ENCODE results near the gene GFOD2.
"Not testable (repeated sequence)": the region's sequence is repeated elsewhere in the genome, so short reads cannot be mapped to it uniquely, and the experiment has no call there.

GFOD2 gene

GRCh38 chr16:67719048-67719777 lies at the start of gene GFOD2:
TSS of gene GFOD2 (minus strand) at chr16:67719316. CDS start at chr16:67685715, 33,601 bp downstream.
- DNase-seq: peak; percentile 95

DNA sequence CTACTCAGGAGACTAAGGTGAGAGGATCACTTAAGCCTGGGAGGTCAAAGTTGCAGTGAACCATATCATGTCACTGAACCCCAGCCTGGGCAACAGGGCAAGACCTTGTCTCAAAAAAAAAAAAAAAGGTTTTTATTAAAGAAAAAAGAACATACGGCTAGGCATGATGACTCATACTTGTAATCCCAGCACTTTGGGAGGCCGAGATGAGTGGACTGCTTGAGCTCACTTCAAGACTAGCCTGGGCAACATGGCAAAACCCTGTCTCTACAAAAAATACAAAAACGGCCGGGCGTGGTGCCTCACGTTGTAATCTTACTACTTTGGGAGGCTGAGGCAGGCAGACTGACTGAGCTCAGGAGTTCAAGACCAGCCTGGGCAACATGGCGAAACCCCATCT lies 48.8 kb upstream of the GFOD2 start:
- DNase-seq: no peak

GRCh38 chr16:67766291-67766690 lies 47.2 kb upstream of the GFOD2 start:
- no peak for DNase-seq

GRCh38 chr16:67764158-67764667 lies 45.1 kb upstream of the GFOD2 start:
- DNase-seq: no peak

GRCh38 chr16:67763066-67763465 lies 44.0 kb upstream of the GFOD2 start:
- no peak for DNase-seq

DNA sequence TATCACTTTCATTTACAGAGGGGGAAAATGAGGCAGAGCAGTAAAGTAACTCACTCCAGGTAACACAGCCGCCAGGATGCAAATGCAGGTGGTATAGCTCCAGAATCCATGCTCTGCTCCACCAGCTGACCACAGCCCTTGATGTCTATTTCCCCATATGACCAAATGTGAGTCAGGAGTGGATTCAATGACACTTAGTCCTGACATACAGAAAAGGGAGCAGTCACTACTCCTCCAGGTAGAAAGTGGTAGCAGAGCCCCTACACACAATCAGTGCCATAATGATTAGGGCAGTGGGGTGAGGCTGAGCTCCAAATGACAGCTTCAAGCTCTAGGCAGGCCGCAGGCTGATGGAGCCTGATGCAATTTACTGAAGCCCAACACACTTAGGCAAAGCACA lies 43.3 kb upstream of the GFOD2 start:
- DNase-seq: no peak

- DNase-seq: no peak
Measured at GRCh38 chr16:67761924-67762323, 42.8 kb upstream of the GFOD2 start.

DNA sequence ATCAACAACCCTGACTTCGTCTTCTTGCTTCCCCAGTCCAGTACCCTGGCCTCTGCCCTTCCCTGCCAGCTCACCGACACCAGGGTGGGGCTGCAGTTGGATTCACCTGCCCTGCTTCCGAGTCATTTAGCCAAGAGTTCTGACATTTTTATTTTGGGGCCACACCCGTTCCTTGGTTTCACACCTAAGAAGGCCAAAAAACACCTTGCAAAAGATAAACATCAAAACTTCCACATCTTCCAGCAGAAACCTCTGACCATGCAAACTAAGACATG lies 41.8 kb upstream of the GFOD2 start:
- no peak for DNase-seq

DNA sequence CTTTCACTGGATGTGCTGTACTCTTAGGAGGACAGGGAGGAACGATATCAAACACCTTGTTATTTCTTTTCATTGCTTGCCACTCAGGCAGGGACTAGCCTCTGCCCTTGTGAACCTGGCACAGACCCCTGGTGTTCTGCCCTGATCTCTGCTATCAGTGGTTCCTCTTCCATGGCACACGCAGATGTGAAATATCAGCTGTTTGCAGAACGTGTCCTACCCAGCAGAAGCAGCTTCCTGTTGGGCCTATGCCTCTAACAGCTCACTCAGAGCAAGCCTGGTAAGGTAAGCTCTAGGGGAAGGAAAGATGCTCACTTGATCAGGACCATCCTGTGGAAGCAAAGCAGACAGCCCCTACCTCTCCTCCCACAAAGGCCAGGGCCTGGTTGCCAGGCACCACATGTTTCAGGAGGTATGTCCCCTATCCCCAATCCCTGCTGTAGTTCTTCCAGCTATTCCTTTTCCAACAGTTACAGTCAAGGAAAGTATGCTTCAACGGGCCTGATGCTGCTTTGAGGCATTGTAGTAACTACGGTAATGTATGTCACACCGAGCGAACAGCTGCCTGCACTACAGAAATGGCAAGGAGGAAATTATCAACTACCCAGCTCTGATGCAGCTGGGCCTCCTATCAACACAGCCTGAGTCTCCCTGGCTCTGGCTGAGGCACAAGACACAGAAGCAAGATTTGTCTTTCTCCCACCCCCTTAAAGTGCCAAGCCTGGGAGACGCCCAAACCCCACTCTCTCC lies 41.3 kb upstream of the GFOD2 start:
- DNase-seq: no peak

- DNase-seq: no peak
Measured at GRCh38 chr16:67758966-67759365, 39.9 kb upstream of the GFOD2 start.

DNA sequence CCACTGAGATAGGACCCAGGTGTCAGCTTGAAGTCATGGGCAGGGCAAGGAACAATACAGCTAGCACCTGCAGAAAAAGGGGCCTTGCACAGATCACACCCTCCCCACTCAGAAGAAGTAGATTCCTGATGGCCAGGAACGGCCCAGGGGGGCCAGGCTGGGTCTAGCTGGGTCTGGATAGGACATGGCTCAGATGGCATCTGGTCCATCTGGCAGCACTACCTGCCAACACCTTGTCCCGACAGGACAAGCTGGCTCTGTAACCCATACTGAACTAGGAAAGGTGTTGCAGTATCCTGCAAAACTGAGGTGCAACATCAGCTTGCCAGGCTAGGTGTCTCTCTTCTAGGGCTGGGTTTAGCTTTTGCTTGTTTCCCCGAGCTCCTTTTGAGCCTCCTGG lies 38.9 kb upstream of the GFOD2 start:
- no peak for DNase-seq

- no peak for DNase-seq
Measured at GRCh38 chr16:67752641-67753040, 33.5 kb upstream of the GFOD2 start.

GRCh38 chr16:67751331-67751730 lies 32.2 kb upstream of the GFOD2 start:
- DNase-seq: not testable (repeated sequence)

GRCh38 chr16:67750466-67750865 lies 31.4 kb upstream of the GFOD2 start:
- DNase-seq: no peak

DNA sequence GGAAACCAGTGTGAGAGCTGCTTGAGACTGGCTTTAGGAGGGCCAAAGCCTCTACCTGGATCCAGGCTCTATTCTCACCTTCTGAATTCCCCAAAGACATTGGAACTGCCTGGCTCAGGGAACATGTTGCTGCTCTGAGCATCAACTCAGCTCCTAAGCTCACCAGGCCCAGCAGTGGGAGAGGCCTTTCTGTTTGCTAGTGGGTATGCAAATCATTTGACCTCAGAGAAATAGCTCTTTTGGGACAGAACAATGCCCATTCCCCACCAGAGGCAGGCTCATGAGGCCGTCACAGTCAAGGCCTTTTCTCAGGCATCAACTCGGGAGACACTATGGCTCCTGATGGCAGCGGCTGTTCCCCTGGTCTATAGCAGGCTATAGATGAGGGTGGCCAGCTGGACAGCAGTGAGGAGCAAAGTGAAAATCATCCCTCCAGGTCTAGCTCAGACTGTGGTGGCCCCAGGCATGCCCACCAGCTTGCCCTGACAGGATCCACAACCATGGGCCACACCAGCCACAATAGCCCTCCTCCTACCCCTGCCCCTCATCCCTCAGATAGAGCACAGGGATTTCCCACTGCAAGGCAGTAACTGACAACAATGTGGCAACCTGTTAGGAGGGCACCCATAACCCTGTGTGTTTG lies 30.4 kb upstream of the GFOD2 start:
- DNase-seq: no peak

GRCh38 chr16:67748834-67749233 lies 29.7 kb upstream of the GFOD2 start:
- DNase-seq: no peak

DNA sequence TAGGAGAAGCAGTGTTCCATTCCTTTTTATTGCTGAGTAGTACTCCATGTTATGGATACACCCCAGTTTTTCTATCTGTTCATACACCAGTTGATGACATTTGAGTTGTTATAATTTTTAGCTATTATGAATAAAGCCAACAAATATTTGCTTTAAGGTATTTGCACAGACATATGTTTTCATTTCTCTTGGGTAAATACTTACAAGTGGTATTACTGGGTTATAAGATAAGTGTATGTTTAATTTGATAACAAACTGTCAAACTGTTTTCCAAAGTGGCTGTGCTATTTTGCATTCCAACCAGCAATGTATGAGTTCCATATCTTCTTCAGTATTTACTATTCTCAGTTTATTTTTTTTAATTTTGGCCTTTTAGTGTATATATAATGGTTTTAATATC lies 27.7 kb upstream of the GFOD2 start:
- DNase-seq: no peak

GRCh38 chr16:67741118-67741517 lies 22.0 kb upstream of the GFOD2 start:
- DNase-seq: no peak

DNA sequence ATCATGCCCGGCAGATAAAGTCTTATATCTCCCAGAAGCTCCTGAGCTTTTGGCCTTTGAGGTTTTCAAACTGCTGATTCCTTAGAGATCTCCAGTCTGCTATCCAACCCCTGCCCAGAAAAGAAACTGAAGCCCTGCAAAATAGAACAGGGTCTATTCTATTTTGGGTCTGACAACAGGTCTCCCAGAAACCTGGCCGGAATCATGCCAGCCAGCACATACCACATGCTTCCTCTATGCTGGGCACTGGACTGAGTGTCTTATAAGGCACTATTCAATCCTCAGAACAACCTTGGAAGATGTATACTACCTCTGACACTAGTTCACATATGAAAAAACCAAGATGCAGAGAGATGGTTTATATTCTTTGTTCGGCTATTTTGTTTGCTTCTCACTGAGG lies 21.3 kb upstream of the GFOD2 start:
- DNase-seq: no peak

DNA sequence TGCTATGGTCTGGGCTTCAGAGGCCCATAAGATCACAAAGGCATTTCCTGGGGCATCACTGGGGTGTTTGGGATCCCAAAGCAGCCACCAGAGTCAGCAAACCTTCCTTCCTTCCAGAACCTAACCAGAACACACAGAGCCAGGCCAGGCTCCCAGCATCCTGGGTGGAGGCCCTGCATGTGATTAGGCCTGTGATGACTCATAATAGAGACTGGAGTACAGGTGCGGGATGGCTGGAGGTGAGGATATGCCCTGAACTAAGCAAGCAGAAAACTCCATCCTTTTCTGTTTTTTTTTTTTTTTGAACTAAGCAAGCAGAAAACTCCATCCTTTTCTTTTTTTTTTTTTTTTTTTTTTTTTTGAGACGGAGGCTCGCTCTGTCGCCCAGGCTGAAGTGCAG lies 17.7 kb upstream of the GFOD2 start:
- DNase-seq: no peak

DNA sequence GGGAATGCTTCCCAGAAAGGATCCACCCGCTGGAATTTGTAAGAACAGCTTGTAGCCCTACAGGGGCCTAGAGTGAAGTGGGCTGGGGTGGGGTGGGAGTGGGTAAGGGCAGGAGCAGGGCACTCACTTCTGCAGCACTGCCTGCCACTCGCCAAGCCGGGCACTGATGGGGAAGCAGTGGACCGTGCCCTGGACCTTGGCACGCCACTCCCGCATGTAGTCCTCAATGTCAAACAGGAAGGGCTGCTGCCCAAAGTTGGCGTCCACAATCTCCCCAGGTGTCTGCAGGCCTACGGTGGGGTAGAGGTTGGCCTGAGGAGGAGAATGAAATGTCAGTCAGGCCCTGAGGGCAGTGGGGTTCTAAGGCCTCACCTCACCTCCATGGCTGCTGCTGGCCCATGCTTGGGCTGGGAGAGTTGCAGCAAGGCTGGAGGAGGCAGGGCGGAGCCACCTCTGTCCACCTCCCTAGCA lies 15.7 kb upstream of the GFOD2 start:
- no peak for DNase-seq

DNA sequence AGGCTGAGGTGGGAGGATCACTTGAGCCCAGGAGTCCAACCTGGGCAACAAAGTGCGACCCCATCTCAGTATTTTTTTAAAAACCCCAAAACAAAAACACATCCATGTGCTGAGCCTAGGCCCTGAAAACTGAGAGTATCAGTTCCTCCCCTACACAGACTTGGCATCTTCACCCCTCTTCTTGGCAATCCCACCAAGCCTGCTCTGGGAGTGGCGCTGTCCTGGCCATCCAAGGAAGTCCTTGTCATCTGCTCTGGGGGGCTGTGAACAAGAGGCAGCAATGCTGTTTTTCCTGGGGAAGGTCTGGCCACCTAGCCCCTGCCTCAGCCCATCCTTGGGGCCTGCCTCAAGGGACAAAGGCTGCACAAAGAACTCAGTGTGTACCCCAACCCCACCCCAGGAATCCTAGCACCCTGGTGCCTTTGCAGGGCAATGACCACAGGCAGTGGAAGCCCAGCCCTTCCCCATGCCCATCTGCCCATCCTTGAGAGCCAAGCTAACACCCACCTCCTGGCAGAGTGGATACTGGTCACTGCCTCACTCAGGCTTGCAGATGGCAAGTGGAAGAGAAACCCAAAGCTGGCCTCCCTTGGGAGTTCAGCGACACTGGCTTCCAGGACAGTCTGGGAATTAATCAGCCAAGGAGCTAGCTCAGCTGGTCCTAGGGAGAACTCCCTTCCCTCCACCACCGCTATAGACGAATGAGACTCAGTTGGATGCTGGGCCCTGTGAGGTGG lies 14.8 kb upstream of the GFOD2 start:
- no peak for DNase-seq

DNA sequence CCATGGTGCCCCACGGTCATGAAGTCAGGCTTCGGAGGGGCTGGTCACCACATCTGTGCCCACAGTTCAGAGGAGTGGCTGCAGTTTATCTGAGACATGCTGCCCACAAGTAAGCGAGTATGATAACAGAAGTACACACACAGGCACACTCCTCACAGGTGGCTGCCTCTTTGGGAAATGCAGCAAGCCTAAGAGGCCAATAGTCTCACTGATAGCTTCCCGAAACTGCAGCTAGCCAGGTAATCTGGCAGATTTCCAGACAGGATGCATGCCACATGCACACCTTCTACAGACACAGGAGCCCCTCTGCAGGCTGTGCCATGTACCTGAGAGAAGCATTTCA lies 12.6 kb upstream of the GFOD2 start:
- DNase-seq: no peak

All from NCI-H1092 (cell line).